Fibroblast of skin of scalp (primary cell): ENCODE results near the gene ZNF827.
A peak's percentile ranks its signal among the peaks of the same experiment; 100 is the strongest.

Experiments
- DNase-seq: peaks from one replicate; pipeline ENCODE4 v3.0.0-alpha.2; 2013

The ZNF827 gene

GRCh38 chr4:145716200-145716599 lies 222.4 kb downstream of the ZNF827 start:
- peak; percentile 47 for DNase-seq

DNA sequence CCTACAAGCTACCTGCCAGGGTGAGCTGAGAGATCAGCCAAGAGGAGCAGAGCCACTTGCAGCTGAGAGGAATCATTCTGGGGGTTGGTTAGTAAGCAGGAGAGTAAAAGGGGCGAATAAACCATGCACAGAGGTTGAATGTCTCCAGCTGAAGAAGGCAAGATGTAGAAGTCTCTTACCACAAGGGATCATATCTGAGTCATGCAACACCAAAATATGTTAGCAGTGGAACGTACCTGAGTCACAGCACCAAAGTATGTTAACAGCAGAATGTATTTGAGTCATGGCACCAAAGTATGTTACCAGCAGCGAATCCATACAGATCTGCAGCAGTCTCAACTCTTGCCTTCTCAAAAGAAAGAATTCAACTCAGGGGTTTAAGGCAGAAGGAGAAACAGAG lies 228.8 kb downstream of the ZNF827 start:
- DNase-seq = peak; percentile 89

DNA sequence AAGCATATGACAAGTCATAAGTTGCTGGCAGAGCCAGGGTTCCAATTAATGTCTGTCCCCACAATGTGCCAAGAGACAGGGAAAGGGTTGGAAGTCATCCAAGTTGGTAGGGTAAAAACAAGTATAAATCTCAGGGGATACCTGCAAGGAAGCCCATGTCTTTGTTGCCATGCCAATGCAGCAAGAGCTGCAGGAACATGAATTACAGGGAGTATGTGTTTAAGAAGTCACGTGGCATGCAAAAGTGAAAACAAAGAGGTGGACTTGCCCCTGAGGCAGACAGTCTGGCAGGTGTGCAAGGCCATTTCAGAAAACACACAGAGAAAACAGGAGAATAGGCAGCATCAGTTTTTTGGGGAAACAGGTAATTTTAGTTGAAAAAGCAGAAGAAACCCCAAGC lies 229.3 kb downstream of the ZNF827 start:
- DNase-seq = no peak
